B cell (primary cell): Measurements from ENCODE around the gene TM9SF2. TPM values are rescaled to one million over a fixed set of nuclear protein-coding genes. Genes with fewer than 3 reads are reported as not detected.

Source experiments
- ATAC-seq: fragments of 200-7000 bp; cut with Tn5 transposase; one replicate; pipeline ENCODE4 v1.10.0; 2021; ENCODE audit warnings: low read depth, mild to moderate bottlenecking, moderate number of reproducible peaks, moderate library complexity
- CTCF ChIA-PET: fragments of 350-600 bp; sonication (Branson Sonifier 250); formaldehyde crosslinking; loops from one replicate; lab custom pipeline; 2021; ENCODE audit warnings: antibody characterized with exemption, inconsistent platforms; lab: Charles Lee
- POLR2A ChIA-PET: fragments of 350-600 bp; sonication (Branson Sonifier 250); formaldehyde crosslinking; loops from one replicate; lab custom pipeline; 2021; ENCODE audit warnings: antibody characterized with exemption; lab: Charles Lee
- DNase-seq: peaks from one replicate; pipeline ENCODE4 v3.0.0; 2013
- H2AFZ ChIP-seq: 2 replicates; pipeline ENCODE4 v1.6.1; 2012; ENCODE audit warnings: mild to moderate bottlenecking, low read depth, low read length; ENCODE audit not compliant: insufficient read depth, poor library complexity, severe bottlenecking
- H3K27ac ChIP-seq, 2 donors: 1 replicate in 1 of 2; 2 replicates in 1 of 2; pipeline ENCODE4 v1.5.1; 2012 to 2013; ENCODE audit warnings: low read length in 2 of 2, mild to moderate bottlenecking in 2 of 2, moderate library complexity in 1 of 2
- H3K27me3 ChIP-seq, 4 experiments: fragments of 200-600 bp in 1 of 4; sonication (generic) in 1 of 4; replicated peaks in 1 of 4; 1 replicate in 2 of 4; 2 replicates in 2 of 4; pipeline versions ENCODE4 v1.6.1 to v1.7.0; 2013 to 2016; ENCODE audit warnings: low read length in 3 of 4, mild to moderate bottlenecking in 2 of 4, mixed read lengths in 1 of 4, moderate library complexity in 1 of 4; ENCODE audit not compliant: insufficient read depth in 4 of 4, control insufficient read depth in 3 of 4; ENCODE audit errors: control extremely low read depth in 1 of 4
- H3K36me3 ChIP-seq, 2 experiments: replicated peaks in 1 of 2; 1 replicate in 1 of 2; 2 replicates in 1 of 2; pipeline versions ENCODE4 v1.6.1 to v1.7.1; 2013; ENCODE audit warnings: low read length in 1 of 2; ENCODE audit not compliant: insufficient read depth in 2 of 2, control insufficient read depth in 1 of 2; ENCODE audit errors: control extremely low read depth in 1 of 2, extremely low read depth in 1 of 2
- H3K4me1 ChIP-seq, 2 donors: fragments of 200-600 bp in 1 of 2; sonication (generic) in 1 of 2; 1 replicate in 1 of 2; 2 replicates in 1 of 2; pipeline versions ENCODE4 v1.5.1 to v1.6.1; 2013 to 2017; ENCODE audit warnings: low read length in 2 of 2; ENCODE audit not compliant: control insufficient read depth in 2 of 2, insufficient read depth in 2 of 2
- H3K4me2 ChIP-seq: replicated peaks from 2 replicates; pipeline ENCODE3; 2012; ENCODE audit warnings: mild to moderate bottlenecking, low read depth, low read length; ENCODE audit not compliant: poor library complexity, severe bottlenecking
- H3K4me3 ChIP-seq, 5 experiments: fragments of 200-600 bp in 1 of 5; sonication (generic) in 1 of 5; 1 replicate in 3 of 5; 2 replicates in 2 of 5; pipeline versions ENCODE4 v1.5.1 to v1.7.0; 2011 to 2016; ENCODE audit warnings: low read length in 4 of 5, mild to moderate bottlenecking in 4 of 5, low read depth in 2 of 5, control low read depth in 1 of 5, moderate library complexity in 1 of 5; ENCODE audit not compliant: insufficient read depth in 1 of 5; ENCODE audit errors: control extremely low read depth in 1 of 5, extremely low read depth in 1 of 5
- H3K79me2 ChIP-seq: fragments of 200-600 bp; sonication (generic); one replicate; pipeline ENCODE4 v1.6.0; 2016; ENCODE audit warnings: low read length; ENCODE audit not compliant: control insufficient read depth, insufficient read depth
- H3K9ac ChIP-seq: fragments of 200-600 bp; sonication (generic); 2 replicates; pipeline ENCODE4 v1.6.1; 2017; ENCODE audit warnings: mild to moderate bottlenecking, low read length, moderate library complexity
- H3K9me3 ChIP-seq, 3 donors: one replicate each; pipeline versions ENCODE4 v1.6.1 to v1.7.1; 2013; ENCODE audit warnings: low read length in 2 of 3; ENCODE audit not compliant: control insufficient read depth in 2 of 3, insufficient read depth in 1 of 3; ENCODE audit errors: control extremely low read depth in 1 of 3
- H4K20me1 ChIP-seq: 2 replicates; pipeline ENCODE4 v1.6.0; 2012; ENCODE audit warnings: mild to moderate bottlenecking, low read length; ENCODE audit not compliant: insufficient read depth, control insufficient read depth, poor library complexity, severe bottlenecking
- H3K27ac Mint-ChIP-seq: one replicate; pipeline ENCODE4 v1.8.0; 2021; ENCODE audit warnings: mixed read lengths
- H3K27me3 Mint-ChIP-seq: one replicate; pipeline ENCODE4 v1.8.0; 2021; ENCODE audit warnings: mixed read lengths
- H3K4me1 Mint-ChIP-seq: one replicate; pipeline ENCODE4 v1.8.0; 2021; ENCODE audit warnings: mixed read lengths
- H3K4me3 Mint-ChIP-seq: one replicate; pipeline ENCODE4 v1.8.0; 2021; ENCODE audit warnings: mixed read lengths
- H3K9me3 Mint-ChIP-seq: one replicate; pipeline ENCODE4 v1.8.0; 2022; ENCODE audit warnings: mixed read lengths; ENCODE audit not compliant: insufficient read depth
- EZH2 ChIP-seq: IDR thresholded peaks from 2 replicates; pipeline ENCODE4 v1.6.1; 2012; ENCODE audit warnings: borderline replicate concordance, low read depth, mild to moderate bottlenecking, moderate library complexity, low read length; ENCODE audit not compliant: insufficient read depth, poor library complexity, severe bottlenecking
- WGBS: methylation state at CpG from one replicate; pipeline ENCODE4 v1.1.5; 2013; ENCODE audit warnings: missing lambda C conversion rate; ENCODE audit not compliant: insufficient coverage; 5-methylcytosine and 5-hydroxymethylcytosine counted together
- intact Hi-C: fragments of 100-400 bp; cut with micrococcal nuclease; formaldehyde crosslinking; loops from one replicate; pipeline ENCODE4 v1.10.0; 2022
- polyA plus RNA-seq: library from polyadenylated mRNA; depleted of rRNA; stranded (reverse); fragments of >200 nt; gene quantifications from 2 replicates; pipeline ENCODE4 v1.2.3, GENCODE V29; 2012
- total RNA-seq, 2 donors: library from RNA; stranded (reverse); fragments of 120-200 nt in 1 of 2; gene quantifications; 1 replicate in 1 of 2; 2 replicates in 1 of 2; pipeline versions ENCODE4 v1.2.3 to v1.2.4, GENCODE V29; 2013 to 2022
- TF ChIP-seq, protein P1 (sequence below): fragments of 200-600 bp; IDR thresholded peaks from one replicate; pipeline ENCODE4 v1.8.0; 2022; ENCODE audit warnings: antibody characterized with exemption, mild to moderate bottlenecking

The TM9SF2 gene
- total and polyA plus RNA-seq, 2 donors (not counting 1 experiment from before 2014, with no cell fraction given) = 20.2 to 63.6 TPM

DNA sequence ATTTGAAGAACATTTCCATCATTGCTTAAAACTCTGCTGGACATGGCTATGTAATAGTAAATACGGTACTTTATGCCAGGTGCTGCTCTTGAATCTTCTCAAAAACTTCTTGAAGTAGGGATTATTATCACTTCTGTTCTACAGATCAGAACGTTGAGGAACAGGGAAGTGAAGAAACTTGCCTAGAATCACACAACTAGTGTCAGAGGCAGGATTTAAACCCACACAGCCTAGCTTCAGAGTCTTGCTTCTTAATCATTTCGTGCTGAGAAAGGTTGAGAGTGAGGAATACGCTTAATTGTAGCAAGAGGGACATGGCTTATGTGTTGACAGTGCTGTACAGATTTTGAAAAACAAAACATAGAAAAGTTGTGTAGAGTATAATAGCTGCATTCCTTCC lies 13.5 kb downstream of the TM9SF2 start:
- ATAC-seq (no peak), DNase-seq (no peak)
- peaks cover 86% of the 10 kb centered on the region for H4K20me1 ChIP-seq
- peaks cover 61% of the 10 kb centered on the region for H3K4me1 Mint-ChIP-seq
- CTCF ChIA-PET = interaction anchor here (1.4 to 2.9 kb wide), 2 partner anchors 9 to 78 kb away, joined by 4 to 16 read pairs; no protein-coding TSS in a partner anchor
- peak overlapping the region in 1 of 2 donors; percentile 23 for H3K27ac ChIP-seq
- H3K4me2 ChIP-seq = peak overlapping the region; percentile 8
- no peak for TF ChIP-seq EZH2
- TF ChIP-seq, protein P1, sequence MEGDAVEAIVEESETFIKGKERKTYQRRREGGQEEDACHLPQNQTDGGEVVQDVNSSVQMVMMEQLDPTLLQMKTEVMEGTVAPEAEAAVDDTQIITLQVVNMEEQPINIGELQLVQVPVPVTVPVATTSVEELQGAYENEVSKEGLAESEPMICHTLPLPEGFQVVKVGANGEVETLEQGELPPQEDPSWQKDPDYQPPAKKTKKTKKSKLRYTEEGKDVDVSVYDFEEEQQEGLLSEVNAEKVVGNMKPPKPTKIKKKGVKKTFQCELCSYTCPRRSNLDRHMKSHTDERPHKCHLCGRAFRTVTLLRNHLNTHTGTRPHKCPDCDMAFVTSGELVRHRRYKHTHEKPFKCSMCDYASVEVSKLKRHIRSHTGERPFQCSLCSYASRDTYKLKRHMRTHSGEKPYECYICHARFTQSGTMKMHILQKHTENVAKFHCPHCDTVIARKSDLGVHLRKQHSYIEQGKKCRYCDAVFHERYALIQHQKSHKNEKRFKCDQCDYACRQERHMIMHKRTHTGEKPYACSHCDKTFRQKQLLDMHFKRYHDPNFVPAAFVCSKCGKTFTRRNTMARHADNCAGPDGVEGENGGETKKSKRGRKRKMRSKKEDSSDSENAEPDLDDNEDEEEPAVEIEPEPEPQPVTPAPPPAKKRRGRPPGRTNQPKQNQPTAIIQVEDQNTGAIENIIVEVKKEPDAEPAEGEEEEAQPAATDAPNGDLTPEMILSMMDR = no peak
- peaks cover 0 to 3% (median 2%) of the 10 kb centered on the region in 3 donors for H3K9me3 ChIP-seq
- WGBS = 94% methylated on average over 3 of the region's 4 CpGs
- no peak overlapping the region for H2AFZ ChIP-seq
- no peaks in the 10 kb centered on the region for H3K27me3 ChIP-seq
- POLR2A ChIA-PET = interaction anchor here (0.9 kb wide), 1 partner anchor 13 kb away, joined by 4 read pairs; no protein-coding TSS in a partner anchor
- H3K27me3 Mint-ChIP-seq = no peaks in the 10 kb centered on the region
- H3K4me3 ChIP-seq = no peak overlapping the region
- no peaks in the 10 kb centered on the region for H3K9me3 Mint-ChIP-seq
- no peak overlapping the region for H3K9ac ChIP-seq
- H3K36me3 ChIP-seq = peaks cover 9 to 45% of the 10 kb centered on the region in 2 experiments
- H3K27ac Mint-ChIP-seq = no peak overlapping the region
- H3K79me2 ChIP-seq = peaks cover 92% of the 10 kb centered on the region
- intact Hi-C loops = no loop called here
- peak overlapping the region; percentile 8 for H3K4me3 Mint-ChIP-seq
- peaks cover 11 to 22% of the 10 kb centered on the region in 2 donors for H3K4me1 ChIP-seq

DNA sequence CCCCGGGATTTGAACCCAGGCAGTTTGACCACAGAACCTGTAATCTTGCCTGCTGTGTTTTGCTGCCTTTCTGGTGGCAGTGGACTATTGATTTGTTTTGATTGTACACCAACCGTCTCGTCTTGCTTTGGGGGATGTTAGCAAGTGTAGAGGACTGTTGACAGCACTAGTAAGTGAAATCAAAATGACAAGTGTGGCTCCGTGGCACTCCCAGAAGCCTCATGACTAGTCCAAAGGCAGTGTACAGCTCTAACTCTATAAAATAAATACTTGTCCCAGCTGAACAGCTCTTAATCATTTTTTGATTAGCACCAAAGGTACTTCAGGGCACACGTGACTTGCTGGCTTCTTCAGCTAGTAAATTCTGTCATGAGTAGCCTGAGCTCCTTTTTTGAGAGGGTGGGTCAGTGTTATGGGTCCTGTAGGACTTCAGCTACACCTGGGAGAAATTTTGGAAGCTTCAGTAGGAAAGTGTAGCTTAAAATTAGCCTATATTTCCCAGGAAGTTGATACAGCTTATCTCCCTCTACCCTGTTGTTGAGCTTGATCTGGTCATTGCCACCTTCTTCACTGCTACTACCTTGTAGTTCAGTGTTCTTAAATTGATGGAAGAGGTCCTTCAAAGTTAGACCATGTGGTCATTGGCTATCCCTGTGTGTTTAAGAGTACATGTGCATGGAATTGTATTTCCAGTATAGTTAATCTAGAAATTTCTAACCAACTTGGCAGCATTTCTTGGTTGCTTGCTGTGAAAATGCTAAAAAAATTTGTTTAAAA lies 15.1 kb downstream of the TM9SF2 start:
- Mint-ChIP-seq H3K9me3 (no peaks in the 10 kb centered on the region), H3K4me3 (no peak overlapping the region), H3K4me1 (peaks cover 48% of the 10 kb centered on the region), H3K27me3 (no peaks in the 10 kb centered on the region), H3K27ac (peak overlapping the region; percentile 11)
- no peak overlapping the region for H3K4me2 ChIP-seq
- H3K9me3 ChIP-seq = no peaks in the 10 kb centered on the region
- H4K20me1 ChIP-seq = peaks cover 74% of the 10 kb centered on the region
- no peak overlapping the region for H3K4me3 ChIP-seq
- intact Hi-C loops = no loop called here
- peaks cover 11 to 22% of the 10 kb centered on the region in 2 donors for H3K4me1 ChIP-seq
- no peak for DNase-seq
- peaks cover 88% of the 10 kb centered on the region for H3K79me2 ChIP-seq
- peak overlapping the region in 1 of 2 donors; percentile 35 for H3K27ac ChIP-seq
- no peak overlapping the region for H3K9ac ChIP-seq
- 93% methylated on average over 3 of the region's 5 CpGs for WGBS
- POLR2A ChIA-PET = interaction anchor here (0.7 kb wide), 1 partner anchor 19 kb away, joined by 6 read pairs; no protein-coding TSS in a partner anchor
- no peak overlapping the region for H2AFZ ChIP-seq
- ATAC-seq = no peak
- no peaks in the 10 kb centered on the region for H3K27me3 ChIP-seq
- H3K36me3 ChIP-seq = peaks cover 6 to 50% of the 10 kb centered on the region in 2 experiments
- CTCF ChIA-PET = interaction anchor here (1.0 to 2.9 kb wide), 2 partner anchors 10 to 74 kb away, joined by 3 to 16 read pairs; no protein-coding TSS in a partner anchor
- TF ChIP-seq, protein P1 = no peak
- no peak for TF ChIP-seq EZH2
